C1 segment of cervical spinal cord (tissue), 14 donors: ENCODE results near the gene USP24.
"Not testable (repeated sequence)": the region's sequence is repeated elsewhere in the genome, so short reads cannot be mapped to it uniquely, and the experiment has no call there.

ENCODE experiments used
- DNase-seq, 14 donors: peaks; one replicate each; lab custom pipeline; 2025; lab: John Stamatoyannopoulos, UW

Gene USP24

DNA sequence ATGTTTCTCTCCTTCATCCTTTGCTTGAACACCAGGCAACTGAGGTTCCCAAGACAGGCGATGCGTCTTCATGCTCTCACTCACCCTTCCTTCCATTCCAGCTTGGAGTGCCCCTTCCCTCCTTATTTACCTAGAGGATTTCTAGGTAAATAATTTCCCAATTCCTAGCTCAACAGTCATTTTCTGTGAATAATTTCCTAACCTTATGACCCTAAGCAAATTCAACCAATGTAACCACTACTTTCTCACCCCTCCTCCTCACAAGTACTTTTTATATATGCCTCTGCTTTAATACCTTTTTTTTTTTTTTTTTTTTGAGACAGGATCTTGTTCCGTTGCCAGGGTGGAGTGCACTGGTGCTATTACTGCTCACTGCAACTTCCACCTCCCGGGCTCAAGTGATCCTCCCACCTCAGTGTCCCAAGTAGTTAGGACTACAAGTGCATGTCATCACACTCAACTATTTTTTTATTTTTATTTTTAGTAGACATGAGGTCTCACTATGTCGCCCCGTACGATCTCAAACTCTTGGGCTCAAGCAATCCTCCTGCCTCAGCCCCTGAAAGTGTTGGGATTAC is 86.7 kb downstream of the USP24 start:
- no peak for DNase-seq

DNA sequence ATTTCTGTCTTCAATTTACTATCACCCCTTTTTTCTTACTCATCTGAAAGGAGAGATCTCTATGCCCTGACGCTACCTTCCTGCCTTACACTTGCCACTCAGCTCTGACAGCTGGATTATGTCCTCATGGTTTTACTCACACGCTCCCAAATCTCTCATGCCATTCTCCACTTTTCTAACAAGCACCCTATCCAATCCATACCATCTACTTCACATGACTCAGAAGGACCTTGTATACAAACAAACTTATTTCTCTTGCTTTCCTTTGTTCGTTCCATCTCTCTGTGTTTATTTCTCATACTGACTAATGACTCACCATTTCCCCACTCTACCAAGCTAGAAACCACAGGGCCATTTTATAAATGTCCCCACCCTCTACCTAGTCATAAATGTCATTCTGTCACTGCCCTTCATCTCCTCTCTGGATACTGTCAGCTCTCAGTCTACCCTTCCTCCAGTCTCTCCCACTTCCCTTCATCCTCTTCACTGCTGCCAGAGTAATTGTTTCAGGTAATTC is 87.3 kb downstream of the USP24 start:
- no peak for DNase-seq

GRCh38 chr1:55124470-55124869 is 90.7 kb downstream of the USP24 start:
- DNase-seq = no peak

DNA sequence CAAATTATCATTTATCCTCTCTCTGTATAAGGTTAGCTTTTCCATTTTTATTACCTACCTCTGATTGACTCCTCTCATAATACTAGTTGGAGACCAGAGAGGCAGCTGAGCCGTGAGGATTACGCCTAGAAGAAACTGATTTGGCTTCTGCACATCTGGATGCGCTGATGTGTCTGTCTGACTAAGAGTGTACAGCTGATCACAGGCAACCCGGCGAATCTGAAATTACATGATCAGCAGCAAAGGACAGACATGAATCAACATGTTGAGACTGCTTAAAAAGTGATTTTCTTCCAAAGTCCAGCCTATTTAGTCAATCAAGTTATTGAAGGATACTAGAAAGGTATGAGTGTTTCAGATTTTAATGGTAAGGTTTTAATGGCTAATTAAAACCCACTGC is 94.6 kb downstream of the USP24 start:
- no peak for DNase-seq

- no peak for DNase-seq
Observed at GRCh38 chr1:55118651-55119329, 96.4 kb downstream of the USP24 start.

DNA sequence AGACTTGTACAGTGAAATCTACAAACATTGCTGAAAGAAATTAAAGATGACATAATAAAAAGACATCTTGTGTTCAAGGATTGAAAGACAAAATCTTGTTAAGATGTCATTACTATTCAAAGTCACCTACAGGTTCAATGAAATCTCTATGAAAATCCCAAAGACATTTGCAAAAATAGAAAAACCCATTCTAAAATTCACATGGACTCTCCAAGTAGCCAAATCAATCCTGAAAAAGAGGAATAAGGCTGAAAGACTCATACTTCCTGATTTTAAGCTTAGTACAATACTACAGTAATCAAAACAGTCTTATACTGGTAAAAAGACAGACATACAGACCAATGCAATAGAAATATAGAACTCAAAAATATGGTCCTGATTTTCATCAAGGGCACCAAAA is 97.2 kb downstream of the USP24 start:
- no peak for DNase-seq

DNA sequence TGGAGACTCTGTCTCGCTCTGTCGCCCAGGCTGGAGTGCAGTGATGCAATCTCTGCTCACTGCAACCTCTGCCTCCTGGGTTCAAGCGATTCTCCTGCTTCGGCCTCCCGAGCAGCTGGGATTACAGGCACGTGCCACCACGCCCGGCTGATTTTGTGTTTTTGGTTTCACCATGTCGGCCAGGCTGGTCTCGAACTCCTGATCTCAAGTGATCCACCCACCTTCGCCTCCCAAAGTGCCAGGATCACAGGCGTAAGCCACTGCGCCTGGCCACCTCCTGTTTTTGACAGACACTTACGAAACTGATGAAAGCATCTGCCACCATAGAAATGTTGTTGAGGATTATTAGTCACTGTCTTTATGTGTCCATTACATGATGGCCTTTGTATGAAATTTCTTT is 106.2 kb downstream of the USP24 start:
- DNase-seq = not testable (repeated sequence)

- no peak for DNase-seq
Observed at GRCh38 chr1:55107101-55107500, 108.1 kb downstream of the USP24 start.

- no peak for DNase-seq
Observed at GRCh38 chr1:55103891-55104290, 111.3 kb downstream of the USP24 start.

DNA sequence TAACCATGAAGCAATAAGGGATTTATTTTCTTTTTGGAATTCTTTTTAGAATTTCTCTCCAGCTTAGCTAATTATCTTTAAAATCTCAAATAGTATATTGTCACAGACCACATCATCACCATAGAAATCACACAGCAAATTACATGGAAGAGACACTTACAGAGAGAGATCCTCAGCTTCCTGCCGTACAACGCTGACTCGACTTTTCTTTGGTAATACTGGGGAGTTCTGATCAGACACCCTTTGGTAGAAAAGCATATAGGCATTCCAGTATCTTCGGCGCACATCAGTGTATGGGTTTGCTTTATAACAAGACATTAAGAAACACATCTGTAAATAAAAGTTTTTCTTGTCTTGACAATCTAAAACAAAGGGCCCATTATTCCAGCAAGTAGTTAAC is 120.1 kb downstream of the USP24 start:
- no peak for DNase-seq

DNA sequence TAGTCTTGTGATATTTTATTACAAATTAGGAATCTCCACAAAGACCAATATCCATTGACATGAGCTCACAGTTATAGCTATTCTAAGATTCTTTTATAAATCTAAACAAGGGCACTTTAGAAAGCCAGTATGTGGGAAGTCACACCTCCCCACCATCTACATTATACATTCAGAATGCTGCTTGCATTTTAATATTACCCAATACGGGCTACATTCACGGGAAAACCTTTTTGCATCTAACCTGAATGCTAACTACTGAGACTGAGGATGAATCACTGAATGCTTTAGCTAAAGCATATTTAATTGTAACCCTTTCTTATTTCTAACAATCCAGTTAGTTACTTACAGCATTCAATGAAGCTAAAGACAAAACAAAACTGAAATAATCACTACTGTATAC is 122.7 kb downstream of the USP24 start:
- no peak for DNase-seq

DNA sequence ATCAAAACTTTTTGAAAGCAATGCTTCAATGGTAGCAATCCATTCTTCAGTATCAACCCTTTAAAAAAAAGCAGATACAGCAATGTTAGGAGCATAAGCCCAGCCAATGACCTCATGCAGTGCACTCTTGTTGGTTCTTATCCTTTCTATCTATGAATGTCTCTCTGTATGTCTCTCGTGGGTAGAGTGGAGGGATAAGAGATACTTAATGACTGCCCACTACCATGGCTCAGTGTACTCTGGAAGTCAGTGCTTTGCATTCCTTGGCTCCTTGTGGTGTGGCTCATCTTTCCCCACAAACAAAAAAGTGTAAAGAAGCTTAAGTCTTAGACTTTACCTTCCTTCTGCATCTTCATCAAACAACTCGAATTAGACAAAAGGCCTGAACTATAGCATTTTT is 125.5 kb downstream of the USP24 start:
- DNase-seq = no peak

- no peak for DNase-seq
Observed at GRCh38 chr1:55088413-55088812, 126.8 kb downstream of the USP24 start.

DNA sequence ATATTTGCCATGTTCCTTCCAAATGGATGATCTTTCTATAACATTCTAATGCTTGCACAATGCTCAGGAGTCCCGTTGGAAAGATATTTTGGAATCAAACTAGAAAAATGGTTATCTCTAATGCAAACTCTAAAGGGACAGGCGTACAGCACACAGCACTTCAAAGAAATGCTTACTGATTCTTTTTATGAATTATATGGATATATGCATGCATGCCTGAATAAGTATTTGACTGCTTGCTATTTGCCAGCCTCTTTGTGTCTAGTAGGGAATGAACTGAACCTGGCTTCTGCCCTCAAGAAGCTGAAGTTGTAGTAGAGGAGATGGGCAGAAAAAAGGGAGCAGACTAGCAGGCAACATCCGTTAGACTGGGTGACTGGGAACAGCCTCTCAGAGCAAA is 127.7 kb downstream of the USP24 start:
- no peak for DNase-seq

GRCh38 chr1:55084257-55084656 is 130.9 kb downstream of the USP24 start:
- DNase-seq = no peak

DNA sequence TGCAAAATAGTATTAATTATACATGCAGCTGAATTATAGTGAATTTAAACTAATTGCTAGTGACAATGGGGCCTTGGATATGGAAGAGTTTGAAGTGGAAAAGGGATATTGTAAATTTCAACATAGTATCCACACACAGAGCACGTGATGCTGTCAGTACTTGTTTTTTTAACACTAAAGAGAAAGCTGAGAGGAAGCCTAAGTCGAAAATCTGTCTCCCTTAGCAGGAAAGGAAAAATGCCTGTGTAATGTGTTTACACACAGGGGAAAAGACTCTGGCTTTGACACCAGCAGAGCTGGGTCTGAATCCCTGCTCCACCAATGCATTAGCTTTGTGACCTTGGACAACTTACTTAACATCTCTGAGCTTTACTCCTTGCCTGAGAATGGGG is 133.3 kb downstream of the USP24 start:
- DNase-seq = no peak

DNA sequence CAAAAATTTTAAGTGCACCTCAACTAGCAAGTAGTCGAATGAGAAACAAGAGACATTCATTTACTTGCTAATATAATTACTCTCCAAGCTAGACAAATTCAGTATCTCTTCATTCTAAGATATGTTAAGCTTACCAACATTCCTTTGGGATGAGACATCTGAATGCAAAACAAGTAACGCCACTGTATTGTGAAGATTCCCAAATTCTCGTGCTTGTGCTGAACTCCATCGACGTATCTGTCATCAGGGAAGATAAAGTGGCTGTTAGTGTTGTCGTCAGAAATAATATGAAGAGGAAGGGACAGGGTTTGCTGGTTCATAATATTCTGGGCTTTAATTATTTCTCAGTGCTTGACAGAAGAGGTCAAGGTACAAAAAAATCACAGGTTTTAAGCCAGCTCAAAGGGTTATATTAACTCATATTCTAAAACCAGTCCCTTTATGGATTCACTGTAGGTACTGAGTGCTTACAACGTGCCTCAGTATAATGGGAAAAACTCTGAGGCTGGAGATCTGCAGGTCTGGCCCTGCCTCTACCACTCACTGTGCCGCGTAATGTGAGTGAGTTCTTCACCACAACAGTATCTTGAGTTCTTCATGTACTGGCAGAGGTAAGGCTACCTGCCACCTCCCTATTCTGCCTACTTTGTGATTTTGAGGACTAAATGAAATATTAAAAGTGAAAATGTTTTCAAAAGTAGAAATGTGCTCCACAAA is 133.8 kb downstream of the USP24 start:
- DNase-seq = no peak

- DNase-seq = no peak
Observed at GRCh38 chr1:55079651-55080050, 135.5 kb downstream of the USP24 start.

- peak in 1 of 14 donors; percentile 81 for DNase-seq
Observed at GRCh38 chr1:55078470-55078869, 136.7 kb downstream of the USP24 start.

DNA sequence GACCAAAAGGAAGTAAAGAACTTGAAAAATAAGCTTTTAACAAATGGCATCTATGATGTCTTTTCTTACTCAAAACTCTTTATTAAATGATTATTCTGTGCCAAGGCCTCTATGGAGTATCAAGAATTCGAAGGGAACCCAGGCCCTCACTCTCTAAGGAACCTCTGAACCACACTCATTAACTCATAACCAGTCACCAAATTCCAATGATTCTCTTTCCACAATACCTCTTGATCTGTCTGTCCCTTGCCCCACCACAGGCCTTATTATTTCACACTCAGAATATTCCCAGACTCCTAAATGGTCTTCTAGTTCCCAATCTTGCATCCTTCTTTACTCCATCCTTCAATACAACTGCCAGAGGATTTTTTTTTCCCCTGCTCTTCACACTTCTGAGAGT is 138.8 kb downstream of the USP24 start:
- DNase-seq = no peak

- DNase-seq = no peak
Observed at GRCh38 chr1:55074455-55074854, 140.7 kb downstream of the USP24 start.

GRCh38 chr1:55073187-55073916 is 141.8 kb downstream of the USP24 start:
- DNase-seq = no peak
